Aorta (tissue), 5 donors: ENCODE results near the gene CNR2. TPM values are rescaled to one million over a fixed set of nuclear protein-coding genes. Genes with fewer than 3 reads are reported as not detected.
A peak's percentile ranks its signal among the peaks of the same experiment; 100 is the strongest.

ENCODE experiments used
- ATAC-seq: fragments of 200-7000 bp; cut with Tn5 transposase; one replicate; pipeline ENCODE4 v1.9.1; 2022; ENCODE audit warnings: moderate library complexity; ENCODE audit not compliant: low FRiP score
- DNase-seq, 2 donors: peaks; one replicate each; pipeline ENCODE4 v3.0.0-alpha.2; 2020
- H3K27ac ChIP-seq, 2 donors: one replicate each; pipeline ENCODE4 v1.5.1; 2013; ENCODE audit warnings: low read length in 2 of 2, mild to moderate bottlenecking in 2 of 2, moderate library complexity in 2 of 2, control low read depth in 1 of 2, inconsistent platforms in 1 of 2, low read depth in 1 of 2
- H3K27me3 ChIP-seq, 2 donors: one replicate each; pipeline ENCODE4 v1.6.1; 2013; ENCODE audit warnings: control low read depth in 1 of 2, low read length in 1 of 2, mild to moderate bottlenecking in 1 of 2, moderate library complexity in 1 of 2; ENCODE audit not compliant: insufficient read depth in 2 of 2, control insufficient read depth in 1 of 2
- H3K36me3 ChIP-seq, 2 donors: one replicate each; pipeline ENCODE4 v1.6.1; 2013; ENCODE audit warnings: control low read depth in 1 of 2, low read length in 1 of 2, mild to moderate bottlenecking in 1 of 2; ENCODE audit not compliant: insufficient read depth in 2 of 2, control insufficient read depth in 1 of 2
- H3K4me1 ChIP-seq, 2 donors: one replicate each; pipeline ENCODE4 v1.6.1; 2013; ENCODE audit warnings: low read length in 2 of 2, control low read depth in 1 of 2, mild to moderate bottlenecking in 1 of 2, moderate library complexity in 1 of 2; ENCODE audit not compliant: insufficient read depth in 2 of 2, control insufficient read depth in 1 of 2
- H3K4me3 ChIP-seq, 2 donors: one replicate each; pipeline ENCODE4 v1.5.1; 2013; ENCODE audit warnings: low read length in 2 of 2, control low read depth in 1 of 2, mild to moderate bottlenecking in 1 of 2
- H3K9me3 ChIP-seq: one replicate; pipeline ENCODE4 v1.6.1; 2013; ENCODE audit warnings: mild to moderate bottlenecking, low read length; ENCODE audit not compliant: control insufficient read depth
- WGBS, 2 donors: extraction: QIAGEN DNeasy Blood & Tissue Kit; methylation state at CpG; one replicate each; pipeline ENCODE4 v1.1.7; 2013; 5-methylcytosine and 5-hydroxymethylcytosine counted together
- intact Hi-C, 2 donors: fragments of 100-400 bp; cut with DNase I; formaldehyde crosslinking; loops; one replicate each; pipeline versions ENCODE4 v1.14.2 to v1.15.0; 2022
- polyA plus RNA-seq, 2 donors: library from polyadenylated mRNA; stranded (reverse); fragments of 200-250 nt; gene quantifications; one replicate each; pipeline ENCODE4 v1.2.3, GENCODE V29; 2013
- total RNA-seq, 2 donors: library from RNA; stranded (reverse); fragmentation: NEBNext Ultra II Directional; extraction: Animal tissue kit (Norgen Biotek cat#: 25700); gene quantifications; one replicate each; pipeline ENCODE4 v1.2.1, GENCODE V29; 2021
- donor health status: healthy with polysubstance abuse.
- donor health status: Bipolar disorder and iron deficiency.
- donor health status: DM: no; HTN: no; CAD: no.
- donor health status: DM: no; HTN: no; CAD: no.
- donor health status: DM: yes; HTN: yes; CAD: no.

CNR2 gene
- total and polyA plus RNA-seq, 4 donors: 0.06 to 0.15 (median 0.10) TPM

DNA sequence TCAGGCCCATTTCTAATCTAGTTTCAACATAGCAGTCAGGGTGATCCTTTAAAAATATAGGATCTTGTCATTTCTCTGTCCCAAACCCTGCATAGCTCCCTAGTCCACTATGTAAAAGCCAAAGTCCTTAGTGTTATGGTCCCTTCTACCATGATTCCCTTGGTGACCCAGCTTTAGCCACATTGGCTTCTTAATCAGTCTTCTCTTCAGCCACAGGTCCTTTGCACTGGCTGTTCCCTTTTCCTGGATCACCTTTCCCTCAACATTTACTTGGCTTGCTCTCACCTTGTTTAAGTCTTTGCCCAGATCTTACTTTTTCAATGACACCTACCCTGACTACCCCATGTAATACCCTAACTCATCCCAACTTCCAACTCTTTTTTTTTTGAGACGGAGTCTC, 33.4 kb downstream of the CNR2 start:
- 100% methylated on average over 1 of the region's 1 CpG; no CpG with 5 or more reads in 1 of the 2 donors for WGBS, 2 donors
- H3K27me3 ChIP-seq: no peaks in the 10 kb centered on the region
- no peak overlapping the region for H3K4me3 ChIP-seq
- ATAC-seq (no peak), DNase-seq (no peak)
- intact Hi-C loops: no loop called here
- H3K27ac ChIP-seq: no peak overlapping the region
- H3K36me3 ChIP-seq: no peaks in the 10 kb centered on the region
- no peaks in the 10 kb centered on the region for H3K4me1 ChIP-seq
- H3K9me3 ChIP-seq: peaks cover 1% of the 10 kb centered on the region

DNA sequence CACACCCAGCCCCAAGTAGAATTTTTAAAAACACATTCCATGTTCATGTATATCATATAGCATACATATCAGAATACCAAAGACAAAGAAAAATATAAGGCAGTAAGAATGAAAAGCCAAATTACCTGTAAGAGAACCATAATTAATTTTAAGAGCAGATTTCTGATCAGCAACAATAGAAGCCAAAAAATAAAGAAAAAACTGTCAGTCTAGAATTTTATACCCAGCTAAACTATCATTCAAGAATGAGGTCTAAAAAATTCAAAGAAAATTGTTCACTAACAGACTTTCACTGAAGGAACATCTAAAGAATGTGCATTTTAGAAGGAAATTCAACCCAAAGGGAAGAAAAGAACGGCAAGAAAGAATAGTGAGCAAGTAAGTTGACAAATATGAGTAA, 34.5 kb downstream of the CNR2 start:
- Histone ChIP-seq H3K27ac (no peak overlapping the region), H3K4me3 (no peak overlapping the region), H3K9me3 (peaks cover 1% of the 10 kb centered on the region), H3K36me3 (no peaks in the 10 kb centered on the region), H3K4me1 (no peaks in the 10 kb centered on the region), H3K27me3 (no peaks in the 10 kb centered on the region)
- intact Hi-C loops: no loop called here
- DNase-seq (no peak), ATAC-seq (no peak)
- 77 to 82% methylated on average over 1 of the region's 1 CpG for WGBS, 2 donors

DNA sequence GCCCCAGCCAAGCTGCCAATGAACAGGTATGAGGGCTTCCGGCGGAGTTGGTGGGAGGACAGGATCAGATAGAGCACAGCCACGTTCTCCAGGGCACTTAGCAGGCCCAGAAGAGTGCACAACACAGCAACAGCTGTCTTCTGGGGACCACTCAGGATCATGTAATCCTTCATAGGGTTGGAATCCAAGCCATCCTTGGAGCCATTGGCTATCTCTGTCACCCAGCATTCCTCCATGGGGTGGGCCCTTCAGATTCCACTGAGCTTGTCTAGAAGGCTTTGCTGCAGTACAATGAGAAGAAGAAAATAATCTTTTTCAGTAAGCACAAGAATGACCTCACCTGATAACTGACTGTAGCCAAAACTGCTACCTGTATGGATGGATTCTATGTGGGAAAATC, 37.8 kb downstream of the CNR2 start:
- no peaks in the 10 kb centered on the region for H3K27me3 ChIP-seq
- H3K36me3 ChIP-seq: no peaks in the 10 kb centered on the region
- DNase-seq (no peak), ATAC-seq (no peak)
- H3K4me3 ChIP-seq: no peak overlapping the region
- peaks cover 1% of the 10 kb centered on the region for H3K9me3 ChIP-seq
- 86 to 88% methylated on average over 3 of the region's 3 CpGs for WGBS, 2 donors
- H3K4me1 ChIP-seq: no peaks in the 10 kb centered on the region
- intact Hi-C loops: no loop called here
- no peak overlapping the region for H3K27ac ChIP-seq

DNA sequence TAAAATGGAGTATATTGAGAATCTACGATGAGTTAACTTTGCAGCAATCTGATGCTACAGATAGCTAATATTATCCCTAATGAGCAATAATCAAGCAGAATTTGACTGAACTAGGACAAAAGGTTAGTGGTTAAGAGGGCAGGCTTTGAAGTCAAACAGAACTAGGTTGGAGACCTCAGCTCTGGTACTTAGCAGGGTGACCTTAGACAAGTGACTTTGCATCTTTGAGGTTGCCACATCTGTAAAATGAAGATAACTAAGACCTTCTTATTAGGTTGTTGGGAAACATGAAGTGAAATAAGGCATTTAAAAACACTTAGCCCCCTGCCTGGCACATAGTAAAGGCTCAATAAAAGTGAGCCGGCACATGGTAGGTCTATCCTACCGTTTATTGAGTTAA, 40.7 kb downstream of the CNR2 start:
- Histone ChIP-seq H3K27me3 (no peaks in the 10 kb centered on the region), H3K9me3 (no peaks in the 10 kb centered on the region), H3K4me1 (no peaks in the 10 kb centered on the region), H3K36me3 (no peaks in the 10 kb centered on the region), H3K27ac (no peak overlapping the region), H3K4me3 (no peak overlapping the region)
- ATAC-seq (no peak), DNase-seq (no peak)
- 91 to 94% methylated on average over 3 of the region's 3 CpGs for WGBS, 2 donors
- intact Hi-C loops: no loop called here

DNA sequence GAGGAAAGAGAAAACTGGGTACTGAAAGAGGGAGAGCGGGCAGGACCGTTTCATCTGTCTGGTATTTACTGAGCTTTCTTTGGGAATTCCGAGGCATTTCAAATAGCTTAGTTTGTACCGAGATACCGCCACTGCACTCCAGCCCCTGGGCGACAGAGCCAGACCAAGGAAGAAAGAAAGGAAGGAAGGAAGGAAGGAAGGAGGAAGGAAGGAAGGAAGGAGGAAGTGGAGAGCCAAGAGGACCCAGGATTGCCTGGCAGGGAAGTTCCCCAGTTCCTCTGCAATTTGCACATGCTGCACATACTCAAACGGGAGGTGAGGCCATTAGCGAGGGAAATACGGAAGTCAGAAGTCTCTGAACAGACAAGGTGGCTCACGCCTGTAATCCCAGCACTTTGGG, 44.1 kb downstream of the CNR2 start:
- H3K27me3 ChIP-seq: no peaks in the 10 kb centered on the region
- peak overlapping the region in 1 of 2 donors; percentile 68 for H3K27ac ChIP-seq
- 30 to 37% methylated on average over 10 of the region's 10 CpGs for WGBS, 2 donors
- DNase-seq: peak in 1 of 2 donors; percentile 55
- intact Hi-C loops: loop anchor here (5.0 to 10.0 kb wide), 3 partner anchors 67 to 153 kb away; partner anchors contain the start of genes GALE (in 1 of the 2) and PITHD1 (in 1 of the 2)
- H3K4me3 ChIP-seq: peak overlapping the region; percentile 24 to 30
- peaks cover 0 to 4% of the 10 kb centered on the region in 2 donors for H3K4me1 ChIP-seq
- peaks cover 0 to 4% of the 10 kb centered on the region in 2 donors for H3K36me3 ChIP-seq
- ATAC-seq: no peak
- H3K9me3 ChIP-seq: no peaks in the 10 kb centered on the region

DNA sequence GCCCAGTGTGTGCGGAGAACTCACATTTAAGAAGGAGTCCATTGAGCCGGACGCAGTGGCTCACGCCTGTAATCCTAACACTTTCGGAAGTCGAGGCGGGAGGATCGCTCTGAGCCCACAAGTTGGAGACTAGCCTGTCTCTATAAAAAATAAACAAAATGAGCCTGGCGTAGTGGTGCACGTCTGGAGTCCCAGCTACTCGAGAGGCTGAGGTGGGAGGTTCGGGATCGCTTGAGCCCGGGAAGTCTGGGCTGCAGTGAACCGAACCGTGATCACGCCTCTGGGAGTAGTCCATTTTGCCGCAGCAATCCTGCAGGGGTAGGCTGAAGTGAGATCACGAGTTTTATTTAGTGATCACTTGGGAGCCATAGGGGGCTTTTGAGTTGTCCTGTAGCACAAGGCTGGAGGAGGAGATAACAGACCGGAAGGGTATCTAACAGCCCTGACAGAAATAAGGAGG, 44.6 kb downstream of the CNR2 start:
- H3K4me3 ChIP-seq: peak overlapping the region; percentile 24 to 30
- intact Hi-C loops: loop anchor here (5.0 to 10.0 kb wide), 3 partner anchors 66 to 154 kb away; partner anchors contain the start of genes GALE (in 1 of the 2) and PITHD1 (in 1 of the 2)
- peaks cover 0 to 4% of the 10 kb centered on the region in 2 donors for H3K36me3 ChIP-seq
- ATAC-seq: peak; percentile 81
- WGBS, 2 donors: 3 to 4% methylated on average over 20 of the region's 20 CpGs
- peaks cover 0 to 4% of the 10 kb centered on the region in 2 donors for H3K4me1 ChIP-seq
- peak overlapping the region in 1 of 2 donors; percentile 68 for H3K27ac ChIP-seq
- no peaks in the 10 kb centered on the region for H3K27me3 ChIP-seq
- DNase-seq: peak in 1 of 2 donors; percentile 54
- no peaks in the 10 kb centered on the region for H3K9me3 ChIP-seq

DNA sequence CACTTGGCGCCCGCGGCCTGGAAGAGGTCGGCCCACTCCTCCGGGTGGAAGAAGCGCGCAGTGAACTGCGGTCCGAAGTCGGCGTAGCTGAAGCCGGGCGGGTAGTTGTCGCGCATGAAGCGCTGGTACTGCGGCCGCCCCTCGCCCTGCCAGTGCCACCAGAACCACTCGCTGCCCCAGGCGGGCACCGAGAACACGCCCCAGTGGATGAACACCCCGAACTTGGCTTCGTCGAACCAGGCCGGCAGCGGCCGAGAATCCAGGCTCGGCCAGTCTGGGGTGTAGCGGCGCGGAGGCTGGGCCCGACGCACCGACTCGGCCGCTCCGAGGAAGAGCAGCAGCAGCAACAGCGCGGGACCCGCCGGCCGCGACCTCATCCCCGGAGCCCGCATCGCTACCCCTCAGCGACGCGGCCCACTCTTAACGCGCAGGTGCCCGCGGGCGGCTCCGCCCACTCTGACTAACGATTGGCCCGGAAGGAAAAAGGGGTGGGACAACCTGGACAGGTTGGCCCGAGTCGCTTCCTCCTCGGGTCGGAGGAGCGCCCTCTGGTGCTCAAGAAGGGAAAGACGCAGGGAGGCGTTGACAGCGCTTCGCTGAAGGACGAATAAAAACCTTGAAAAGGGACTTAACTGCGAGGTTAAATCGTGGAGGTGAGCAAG, 45.1 kb downstream of the CNR2 start, which contains the start of gene FUCA1:
TSS of gene FUCA1 (minus strand) at position 396 of the 662 bp plus-strand sequence. CDS start at position 392, 4 bp downstream.
- Histone ChIP-seq H3K36me3 (peaks cover 0 to 4% of the 10 kb centered on the region in 2 donors), H3K9me3 (no peaks in the 10 kb centered on the region), H3K27ac (peak within 1 kb of the TSS in 1 of 2 donors; percentile 68), H3K4me1 (peaks cover 0 to 4% of the 10 kb centered on the region in 2 donors), H3K27me3 (no peaks in the 10 kb centered on the region), H3K4me3 (peak within 1 kb of the TSS; percentile 24 to 61)
- intact Hi-C loops: loop anchor here (5.0 to 10.0 kb wide), 3 partner anchors 66 to 154 kb away; partner anchors contain the start of genes GALE (in 1 of the 2) and PITHD1 (in 1 of the 2)
- ATAC-seq (peak; percentile 98), DNase-seq (peak; percentile 95 to 96)
- WGBS, 2 donors: 1% methylated on average over 71 of the region's 71 CpGs

DNA sequence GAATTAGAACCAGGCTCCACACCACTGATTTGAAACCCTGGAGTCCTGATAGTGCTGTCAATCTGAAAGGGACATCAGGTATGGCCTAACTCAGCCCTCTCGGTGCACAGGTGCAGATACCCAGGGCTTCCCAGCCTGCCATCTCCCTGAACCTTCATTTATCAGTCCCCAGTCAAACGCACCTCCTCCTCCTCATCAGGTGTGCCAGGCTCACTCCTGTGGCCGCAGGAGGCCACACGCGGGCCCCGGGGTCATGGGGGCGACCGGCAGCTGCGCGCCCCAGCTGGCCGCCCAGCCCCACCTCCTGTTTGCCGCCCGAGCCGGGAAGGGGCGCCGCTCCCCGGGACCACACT, 45.6 kb downstream of the CNR2 start:
- Histone ChIP-seq H3K4me3 (peak overlapping the region; percentile 24 to 61), H3K27me3 (no peaks in the 10 kb centered on the region), H3K9me3 (no peaks in the 10 kb centered on the region), H3K4me1 (peaks cover 0 to 4% of the 10 kb centered on the region in 2 donors), H3K36me3 (peaks cover 0 to 4% of the 10 kb centered on the region in 2 donors), H3K27ac (no peak overlapping the region)
- 3% methylated on average over 17 of the region's 17 CpGs for WGBS, 2 donors
- intact Hi-C loops: loop anchor here (5.0 to 10.0 kb wide), 3 partner anchors 65 to 155 kb away; partner anchors contain the start of genes GALE (in 1 of the 2) and PITHD1 (in 1 of the 2)
- no peak for ATAC-seq
- DNase-seq: no peak
